ENCODE data around the gene C10orf143.

- TF ChIP-seq, protein P1, sequence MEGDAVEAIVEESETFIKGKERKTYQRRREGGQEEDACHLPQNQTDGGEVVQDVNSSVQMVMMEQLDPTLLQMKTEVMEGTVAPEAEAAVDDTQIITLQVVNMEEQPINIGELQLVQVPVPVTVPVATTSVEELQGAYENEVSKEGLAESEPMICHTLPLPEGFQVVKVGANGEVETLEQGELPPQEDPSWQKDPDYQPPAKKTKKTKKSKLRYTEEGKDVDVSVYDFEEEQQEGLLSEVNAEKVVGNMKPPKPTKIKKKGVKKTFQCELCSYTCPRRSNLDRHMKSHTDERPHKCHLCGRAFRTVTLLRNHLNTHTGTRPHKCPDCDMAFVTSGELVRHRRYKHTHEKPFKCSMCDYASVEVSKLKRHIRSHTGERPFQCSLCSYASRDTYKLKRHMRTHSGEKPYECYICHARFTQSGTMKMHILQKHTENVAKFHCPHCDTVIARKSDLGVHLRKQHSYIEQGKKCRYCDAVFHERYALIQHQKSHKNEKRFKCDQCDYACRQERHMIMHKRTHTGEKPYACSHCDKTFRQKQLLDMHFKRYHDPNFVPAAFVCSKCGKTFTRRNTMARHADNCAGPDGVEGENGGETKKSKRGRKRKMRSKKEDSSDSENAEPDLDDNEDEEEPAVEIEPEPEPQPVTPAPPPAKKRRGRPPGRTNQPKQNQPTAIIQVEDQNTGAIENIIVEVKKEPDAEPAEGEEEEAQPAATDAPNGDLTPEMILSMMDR (IDR thresholded peaks at IDR 0.05): no peak
- no peak for TF ChIP-seq POLR2A (IDR thresholded peaks at IDR 0.05)
These were observed 36.7 kb downstream of the C10orf143 start for GRCh38 chr10:130073912-130074311.

Measured in esophagus squamous epithelium (tissue), 4 donors.